HG03045 (cell line): ENCODE measurements around the gene CITED2.

Source experiments
- ATAC-seq: cut with Tn5 transposase; IDR thresholded peaks from one replicate; pipeline ENCODE4 v1.9.1; 2021; ENCODE audit warnings: mild to moderate bottlenecking, moderate library complexity; ENCODE audit not compliant: unreplicated experiment

The CITED2 gene

DNA sequence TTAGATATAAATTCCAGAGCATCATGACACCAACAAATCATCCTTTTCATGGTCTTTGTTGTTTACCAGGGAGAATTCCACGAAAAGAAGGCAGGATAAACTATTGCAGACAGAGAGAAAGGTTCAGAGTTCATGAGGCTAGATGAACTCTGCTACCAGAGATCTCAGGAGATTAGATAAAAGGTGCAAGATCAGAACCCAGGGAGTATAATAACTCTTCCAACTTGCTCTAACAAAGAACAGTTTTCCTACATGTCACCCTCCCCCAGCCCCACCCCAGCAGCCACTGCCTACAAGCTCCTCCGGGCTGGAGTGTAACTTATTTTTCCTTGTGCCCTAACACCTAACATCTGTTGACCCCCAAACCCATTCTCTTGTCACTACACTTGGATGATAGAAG is 13.9 kb upstream of the CITED2 start:
- no peak for ATAC-seq

DNA sequence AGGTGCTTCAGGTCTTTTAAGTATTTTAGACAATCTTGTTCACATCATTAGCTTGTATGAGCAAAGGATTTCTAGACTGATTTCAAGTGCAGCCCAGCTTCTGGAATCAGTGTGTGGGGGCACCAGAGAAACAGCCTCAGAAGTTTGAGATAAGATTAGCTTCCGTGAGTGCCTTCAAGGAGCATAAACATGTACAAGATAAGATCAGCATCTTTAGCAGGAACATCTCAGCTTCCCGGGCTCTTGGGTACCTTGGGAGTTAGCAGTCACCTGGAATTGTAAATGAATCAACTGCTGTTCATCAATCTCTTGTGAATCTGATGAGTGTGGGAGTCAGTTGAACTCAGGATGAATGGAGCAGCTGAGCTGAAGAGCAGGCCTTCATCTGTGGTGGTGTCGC is 12.0 kb upstream of the CITED2 start:
- no peak for ATAC-seq

DNA sequence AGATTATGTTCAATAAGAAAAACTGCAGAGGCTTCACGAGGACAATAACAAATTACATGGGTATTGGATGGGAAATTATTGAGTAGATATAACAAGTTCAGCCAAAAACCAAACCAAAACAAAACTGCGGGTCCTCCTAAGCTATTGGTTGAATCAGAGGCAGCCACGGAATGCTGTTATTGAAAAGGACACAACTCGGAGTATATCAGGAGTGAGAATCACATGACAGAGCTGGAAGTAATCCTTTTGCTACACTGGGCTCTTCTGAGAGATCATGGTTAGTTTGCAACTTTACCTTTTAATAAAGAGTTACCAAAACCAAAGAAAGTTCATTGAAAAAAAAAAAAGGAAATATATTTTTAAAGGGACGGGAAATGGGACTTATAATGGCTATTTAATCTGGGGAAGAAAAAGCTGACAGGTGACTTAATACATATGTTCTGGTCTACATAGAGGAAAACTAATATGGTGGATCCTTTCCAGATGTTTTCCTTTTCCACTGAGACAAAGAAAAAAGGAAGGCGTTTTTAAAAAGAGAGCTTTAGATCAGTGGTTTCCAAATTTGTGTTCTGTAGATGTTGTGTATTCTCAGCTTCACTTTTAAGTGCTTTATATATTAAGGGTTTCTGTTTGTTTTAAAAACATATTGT is 6.9 kb upstream of the CITED2 start:
- no peak for ATAC-seq

DNA sequence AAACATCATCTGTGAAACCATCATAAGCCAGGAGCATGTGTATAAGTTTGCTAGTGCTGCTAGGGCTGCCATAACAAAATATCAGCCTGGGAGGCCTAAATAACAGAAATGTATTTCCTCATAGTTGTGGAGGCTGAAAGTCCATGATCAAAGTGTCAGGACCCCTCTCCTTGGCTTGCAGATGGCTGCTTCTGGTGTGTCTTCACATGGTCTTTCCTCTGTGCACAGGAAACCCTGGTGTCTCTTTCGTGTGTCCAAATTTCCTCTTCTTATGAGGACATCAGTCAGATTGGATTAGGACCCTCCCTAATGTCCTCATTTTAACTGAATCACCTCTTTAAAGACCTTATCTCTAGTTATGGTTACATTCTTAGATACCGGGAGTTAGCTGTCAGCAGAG is 6.2 kb upstream of the CITED2 start:
- no peak for ATAC-seq

DNA sequence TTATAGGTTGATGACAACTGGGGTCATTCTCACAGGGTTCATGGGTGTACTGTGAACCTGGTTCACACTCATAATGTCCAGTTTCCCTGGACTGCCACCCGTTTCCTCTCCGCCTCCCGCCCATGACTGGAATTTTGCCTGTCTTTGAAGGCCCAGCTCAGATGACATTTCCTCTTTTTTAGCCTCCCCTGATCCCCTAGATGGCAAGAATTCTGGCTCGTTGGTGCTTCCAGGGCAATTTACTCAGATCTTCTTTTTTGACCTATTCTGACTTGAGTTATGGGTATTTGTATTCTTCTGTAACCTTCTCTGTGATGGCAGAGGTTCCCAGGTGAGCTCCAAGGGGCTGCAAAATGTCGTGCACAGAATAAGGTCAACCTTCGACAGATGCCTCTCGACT is 5.7 kb upstream of the CITED2 start:
- no peak for ATAC-seq

DNA sequence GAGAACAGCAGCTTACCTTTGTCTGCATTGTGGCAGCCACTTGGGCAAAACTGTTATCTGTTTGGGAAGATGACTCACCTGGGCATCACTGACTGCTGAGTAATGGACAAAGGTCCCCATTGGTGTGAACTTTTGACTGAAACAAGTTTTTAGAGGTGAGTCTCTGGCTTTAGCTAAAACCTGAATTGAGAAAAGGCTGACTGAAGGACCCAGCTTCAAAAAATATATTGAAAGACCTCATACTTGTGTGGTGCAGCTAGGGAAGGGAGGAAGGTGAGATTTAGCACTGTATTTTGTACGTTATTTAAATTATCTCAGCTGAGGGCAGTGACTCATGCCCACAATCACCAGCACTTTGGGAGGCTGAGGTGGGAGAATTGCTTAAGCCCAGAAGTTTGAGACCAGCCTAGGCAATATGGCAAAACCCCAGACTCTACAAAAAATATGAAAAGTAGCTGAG is 4.5 kb upstream of the CITED2 start:
- ATAC-seq = no peak

DNA sequence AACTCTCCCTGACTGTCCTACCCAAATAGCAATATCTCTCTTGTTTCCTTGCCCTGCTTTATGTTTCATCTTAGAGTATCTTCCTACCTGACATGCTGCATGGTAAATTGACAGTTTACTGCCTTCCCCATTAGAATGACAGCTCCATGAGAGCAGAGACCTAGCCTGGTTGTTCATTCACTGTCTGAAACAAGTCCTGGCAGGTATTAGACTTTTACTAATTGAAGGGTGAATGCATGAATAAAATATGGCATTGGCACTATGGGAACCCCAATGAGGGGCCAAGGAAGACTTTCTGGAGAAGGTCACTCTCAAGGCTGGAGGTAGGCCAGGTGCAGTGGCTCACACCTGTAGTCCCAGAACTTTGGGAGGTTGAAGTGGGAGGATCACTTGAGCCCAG is 3.8 kb upstream of the CITED2 start:
- no peak for ATAC-seq

DNA sequence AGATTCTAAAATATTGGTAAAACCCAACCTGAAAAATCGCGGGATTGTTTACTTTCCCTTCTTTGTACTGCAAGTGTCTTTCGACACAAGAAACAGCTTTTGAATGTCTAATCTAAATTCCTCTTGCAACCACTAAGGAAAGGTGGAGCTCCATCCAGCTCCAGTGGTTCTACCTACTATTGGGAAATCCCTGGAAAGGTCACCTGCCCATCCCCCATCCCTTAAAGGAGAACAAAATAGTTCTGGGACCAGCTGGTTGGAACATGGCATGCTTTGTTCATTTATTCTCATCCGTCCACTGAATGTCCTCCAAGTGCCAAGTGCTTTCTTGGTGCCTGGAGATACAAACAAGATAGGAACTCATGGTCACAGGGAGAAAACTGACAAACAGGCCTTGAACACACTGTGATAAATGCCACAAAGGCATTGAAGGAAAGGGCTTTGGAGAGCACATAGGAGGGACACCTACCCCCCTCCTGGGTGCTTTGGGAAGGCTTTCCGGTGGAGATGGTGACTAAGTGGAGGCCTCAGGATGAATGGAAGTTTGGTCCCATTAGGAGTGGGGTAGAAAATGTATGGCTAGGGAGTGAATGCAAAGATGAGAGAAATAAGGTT is 2.3 kb upstream of the CITED2 start:
- no peak for ATAC-seq

DNA sequence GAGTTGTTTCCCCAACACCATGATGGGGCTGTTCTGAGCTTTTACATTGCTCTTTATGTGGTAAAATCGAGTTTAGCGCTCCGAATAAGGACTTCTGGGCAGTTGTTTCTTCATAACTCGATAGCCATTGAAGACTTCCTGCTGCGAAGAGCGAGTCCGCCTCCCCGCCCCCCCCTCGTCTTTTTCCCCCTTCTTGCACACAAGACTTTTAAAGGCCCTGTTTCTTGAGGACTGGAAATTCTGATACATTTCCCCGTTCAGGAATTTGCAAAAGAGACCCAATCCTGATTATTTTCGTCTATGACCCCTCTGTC is 1.5 kb upstream of the CITED2 start:
- ATAC-seq = no peak

DNA sequence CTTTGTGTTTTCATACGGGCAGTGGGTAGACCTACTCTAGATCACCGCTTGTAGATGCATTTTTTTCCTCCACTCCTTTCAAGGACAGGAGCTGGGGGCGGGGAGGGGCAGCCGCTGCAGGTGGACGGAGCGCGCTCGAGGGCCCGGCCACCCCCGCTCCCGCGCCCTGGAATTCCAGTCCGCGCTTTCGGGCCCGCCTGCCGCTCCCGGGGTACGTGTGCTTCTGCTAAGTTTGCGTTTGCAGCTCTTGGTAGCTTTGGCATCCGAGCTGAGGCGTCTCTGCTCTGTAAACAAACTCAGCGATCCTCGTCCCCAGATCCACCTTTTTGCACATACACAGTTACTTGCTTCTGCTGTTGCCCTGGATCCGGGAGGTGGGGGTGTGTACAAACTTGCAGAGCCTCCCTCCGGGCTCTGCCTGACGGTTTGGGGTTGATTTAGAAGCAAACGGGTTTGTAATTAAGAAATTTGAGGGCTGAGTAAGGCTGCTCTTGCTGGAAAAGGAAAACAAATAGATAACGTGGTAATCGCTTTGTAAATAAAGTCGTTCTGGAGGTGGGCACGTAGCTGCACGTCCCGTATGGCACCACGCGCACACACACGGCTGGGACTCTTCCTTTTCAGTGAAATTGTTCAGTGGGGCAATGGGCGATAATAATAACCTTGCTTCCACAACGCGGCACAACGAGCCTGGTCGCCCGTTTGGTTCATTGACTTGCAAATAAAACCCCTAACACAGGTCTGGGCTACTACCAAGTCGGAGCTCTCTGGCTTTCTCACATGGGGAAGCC is 973 bp upstream of the CITED2 start:
- peak; percentile 61 for ATAC-seq

DNA sequence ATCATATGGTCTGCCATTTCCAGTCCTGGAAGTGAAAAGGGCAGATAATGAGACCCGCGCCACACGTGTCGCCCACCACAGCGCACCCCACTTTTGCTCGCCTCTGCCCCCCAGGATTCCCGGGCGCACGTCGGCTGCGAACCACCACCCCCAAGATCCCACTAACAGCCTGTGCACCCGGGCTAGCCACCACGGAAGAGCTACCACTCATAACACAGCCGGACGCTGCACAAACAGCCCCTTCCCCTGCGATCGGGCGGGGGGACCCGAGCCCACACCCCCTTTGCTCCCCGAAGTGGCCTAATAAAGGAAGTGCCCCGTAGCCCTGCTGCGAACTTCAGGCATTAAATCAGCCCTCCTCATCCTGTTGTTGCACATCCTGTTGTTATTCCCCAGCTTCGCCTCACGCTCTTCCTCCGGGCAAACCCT is 506 bp downstream of the CITED2 start:
- peak; percentile 1 for ATAC-seq

DNA sequence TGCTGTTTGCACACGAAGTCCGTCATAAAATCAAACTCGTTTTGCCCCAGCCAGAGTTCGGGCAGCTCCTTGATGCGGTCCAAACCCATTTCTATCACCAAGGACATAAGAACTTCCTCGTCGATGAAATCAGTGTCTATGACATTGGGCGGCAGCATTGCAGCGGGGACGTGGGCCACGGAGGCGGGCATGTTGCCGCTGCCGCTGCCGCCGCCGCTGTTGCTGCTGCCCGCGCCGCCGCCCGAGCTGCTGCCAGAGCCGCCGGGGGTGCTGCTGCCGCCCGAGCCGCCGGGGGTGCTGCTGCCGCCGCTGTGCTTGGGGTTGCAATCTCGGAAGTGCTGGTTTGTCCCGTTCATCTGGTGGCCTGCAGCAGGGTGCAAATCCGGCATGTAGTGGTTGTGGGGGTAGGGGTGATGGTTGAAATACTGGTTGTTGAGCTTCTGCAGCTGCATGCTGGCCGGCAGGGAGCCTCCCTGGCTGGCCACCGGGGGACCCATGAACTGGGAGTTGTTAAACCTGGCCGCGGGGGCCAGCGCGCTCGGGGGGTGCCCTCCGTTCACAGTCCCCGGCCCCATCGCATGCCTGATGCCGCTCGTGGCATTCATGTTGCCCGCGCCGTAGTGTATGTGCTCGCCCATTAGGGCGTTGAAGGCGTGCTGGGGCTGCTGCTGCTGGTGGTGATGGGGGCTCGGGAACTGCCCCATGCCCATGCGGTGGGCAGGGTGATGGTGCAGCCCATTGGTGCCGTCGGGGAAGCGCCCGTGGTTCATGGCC is 1.1 kb downstream of the CITED2 start:
- peak; percentile 16 for ATAC-seq

DNA sequence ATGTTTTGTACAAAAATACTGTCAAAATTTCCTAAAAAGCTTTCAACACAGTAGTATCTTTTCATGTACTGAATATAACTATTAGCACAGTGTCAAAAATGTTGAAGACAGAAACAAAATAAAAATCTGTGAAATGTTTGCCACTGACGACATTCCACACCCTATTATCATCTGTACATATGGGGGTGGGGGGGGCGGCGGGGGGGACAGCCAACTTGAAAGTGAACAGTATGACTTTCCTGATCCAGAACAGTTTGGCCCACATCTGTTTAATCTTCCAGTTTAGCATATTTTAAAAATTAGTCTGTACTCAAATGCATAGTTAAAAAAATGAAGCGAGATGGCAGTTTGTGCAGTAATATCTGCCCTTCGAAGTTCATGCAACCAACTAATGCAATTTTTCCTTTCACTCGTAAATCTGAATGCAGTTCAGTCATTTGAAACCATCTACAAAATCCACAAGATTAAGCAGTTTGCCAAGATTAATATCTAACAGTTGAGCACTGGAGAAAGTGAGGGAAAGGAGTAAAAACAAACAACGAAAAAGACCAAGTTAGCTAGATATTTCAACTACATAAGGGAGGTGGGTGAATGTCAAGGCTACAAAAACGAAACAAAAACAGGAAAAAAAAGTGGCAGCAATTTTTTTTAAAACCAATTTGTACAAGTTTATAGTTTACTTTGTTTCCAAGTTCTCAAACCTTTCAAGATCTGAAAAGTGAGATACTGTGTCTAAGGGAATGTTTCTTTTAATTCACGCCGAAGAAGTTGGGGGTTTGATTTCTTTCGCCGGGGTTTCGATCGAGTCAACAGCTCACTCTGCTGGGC is 1.9 kb downstream of the CITED2 start:
- ATAC-seq = no peak

DNA sequence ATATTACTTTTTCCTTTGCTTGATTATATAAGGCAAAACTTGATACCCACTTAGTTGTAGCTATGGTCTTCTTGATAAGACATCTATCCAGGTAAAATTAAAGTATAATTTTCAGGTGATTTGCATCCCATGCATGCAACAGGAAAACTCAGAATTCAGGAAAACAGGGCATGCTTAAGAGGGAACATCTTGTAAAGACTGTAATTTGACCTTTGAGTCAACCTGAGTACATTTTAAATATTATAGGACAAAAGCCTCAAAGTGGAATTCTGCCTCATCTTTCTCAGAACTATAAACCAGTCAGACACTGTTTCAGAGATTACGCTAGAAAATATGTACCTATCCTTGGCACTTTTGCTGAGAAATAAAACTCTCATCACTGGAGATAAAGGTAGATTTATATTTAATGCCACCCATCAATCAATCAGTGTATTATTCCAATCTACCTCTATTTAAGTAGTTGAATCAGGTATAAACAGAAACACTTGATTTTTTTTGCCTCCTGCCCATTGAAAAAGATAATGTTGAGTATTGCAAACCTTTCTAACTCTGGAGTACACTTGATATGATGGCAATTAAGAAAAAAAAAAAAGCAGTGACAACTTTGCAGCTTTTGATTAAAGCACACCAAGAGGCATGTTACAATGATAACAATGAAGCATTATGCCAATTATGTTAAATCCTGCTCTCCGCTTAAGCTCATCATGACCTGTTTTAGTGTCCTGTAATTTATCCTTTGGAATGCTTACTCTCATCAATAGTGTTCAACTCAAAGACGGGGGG is 2.8 kb downstream of the CITED2 start:
- ATAC-seq = no peak

DNA sequence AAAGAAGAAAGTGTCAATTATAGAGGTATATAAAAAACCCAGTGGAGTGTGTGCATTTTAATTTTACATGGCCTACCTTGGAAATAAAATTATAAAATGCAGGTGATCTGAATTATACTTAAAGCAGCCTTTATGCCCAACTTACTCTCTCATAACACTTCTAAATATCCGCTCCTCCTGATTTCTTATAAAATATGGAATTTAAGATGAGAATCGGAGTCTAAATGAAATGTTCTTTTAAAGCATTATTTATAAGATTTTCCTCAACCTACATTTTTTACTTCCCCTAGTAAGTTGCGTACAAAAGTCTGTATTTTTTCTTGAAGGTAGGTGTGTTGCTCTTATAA is 3.5 kb downstream of the CITED2 start:
- ATAC-seq = no peak

DNA sequence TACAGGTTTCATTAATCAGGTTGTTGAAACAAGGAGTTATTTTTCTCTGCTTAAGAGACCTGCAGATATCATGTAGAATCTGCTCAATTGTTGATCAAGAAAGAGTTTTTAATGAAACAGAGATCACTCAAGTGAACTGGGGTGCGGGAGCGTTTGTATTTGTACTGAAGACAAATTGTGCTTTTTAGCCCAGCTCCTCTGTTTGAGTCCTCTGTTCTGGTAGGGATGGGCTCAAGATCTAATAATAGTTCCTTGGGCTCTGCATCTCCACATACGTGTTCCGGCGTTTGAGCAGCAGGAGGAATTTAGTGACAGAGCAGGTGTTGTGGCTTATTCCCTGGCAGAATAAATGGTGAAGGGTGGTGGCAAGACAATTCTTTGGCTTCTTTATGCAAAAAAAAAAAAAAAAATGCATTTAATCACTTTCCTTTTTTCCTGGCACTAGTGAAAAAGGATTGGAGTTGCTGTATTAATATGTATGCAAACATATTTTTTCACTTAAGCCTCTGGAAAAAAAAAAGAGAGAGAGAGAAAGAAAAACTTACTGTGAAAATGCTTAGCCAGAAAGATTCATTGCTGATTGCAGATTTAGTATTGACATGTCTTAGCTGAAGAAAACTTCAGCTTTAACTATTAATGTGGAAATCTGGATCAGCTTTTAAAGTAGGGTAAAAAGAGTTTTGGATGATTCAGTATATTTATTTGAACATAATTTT is 4.0 kb downstream of the CITED2 start:
- no peak for ATAC-seq

DNA sequence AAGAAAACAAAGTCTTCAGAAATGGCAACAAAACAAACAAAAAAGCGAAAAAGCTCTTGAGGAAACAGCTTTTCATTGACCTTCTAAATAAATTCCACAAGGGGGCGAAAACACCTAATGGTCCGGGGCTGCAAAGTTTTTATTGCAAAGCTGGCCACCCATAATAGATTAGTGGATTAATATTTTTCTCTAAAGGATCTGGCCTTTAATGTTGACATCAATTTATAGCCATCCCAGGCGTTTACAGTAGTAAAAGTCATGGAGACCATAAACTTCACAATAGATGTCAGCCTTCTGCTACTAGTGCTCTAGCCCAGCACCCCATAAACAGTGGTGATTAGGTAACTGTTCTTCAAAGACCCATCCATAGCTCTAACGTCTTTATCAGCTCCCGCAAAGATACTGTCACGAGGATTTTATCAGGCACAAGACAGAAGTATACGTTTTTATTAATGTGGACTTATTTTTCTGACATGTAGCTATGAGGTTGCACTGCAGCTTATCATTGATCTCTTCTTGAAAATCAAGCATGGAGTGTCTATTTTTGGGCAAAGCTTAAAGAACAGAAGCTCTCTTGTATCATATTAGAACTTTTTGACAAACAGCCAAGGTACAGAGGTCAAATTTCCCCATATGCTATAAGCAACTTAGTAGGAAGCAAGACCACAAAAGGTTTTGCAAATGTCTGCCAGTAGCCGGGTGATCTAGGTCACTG is 4.7 kb downstream of the CITED2 start:
- no peak for ATAC-seq

DNA sequence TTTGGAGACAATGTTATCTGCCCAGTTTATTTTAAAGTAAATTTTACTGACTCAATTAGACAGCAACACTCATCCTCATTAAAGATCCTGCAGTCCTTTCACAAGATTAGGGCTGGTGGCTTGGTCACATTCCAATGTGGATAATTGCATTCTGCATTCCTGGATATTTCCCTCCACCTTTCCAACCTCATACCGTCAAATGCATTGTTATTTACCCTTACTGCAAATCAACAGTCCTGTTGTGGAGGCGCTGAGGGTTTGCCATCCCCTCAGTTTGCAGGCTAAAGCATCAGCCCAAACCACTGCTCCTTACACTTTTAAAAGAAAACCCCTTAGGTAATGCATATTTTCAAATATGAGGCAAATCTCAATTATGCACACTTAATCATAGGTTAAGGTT is 5.4 kb downstream of the CITED2 start:
- no peak for ATAC-seq

DNA sequence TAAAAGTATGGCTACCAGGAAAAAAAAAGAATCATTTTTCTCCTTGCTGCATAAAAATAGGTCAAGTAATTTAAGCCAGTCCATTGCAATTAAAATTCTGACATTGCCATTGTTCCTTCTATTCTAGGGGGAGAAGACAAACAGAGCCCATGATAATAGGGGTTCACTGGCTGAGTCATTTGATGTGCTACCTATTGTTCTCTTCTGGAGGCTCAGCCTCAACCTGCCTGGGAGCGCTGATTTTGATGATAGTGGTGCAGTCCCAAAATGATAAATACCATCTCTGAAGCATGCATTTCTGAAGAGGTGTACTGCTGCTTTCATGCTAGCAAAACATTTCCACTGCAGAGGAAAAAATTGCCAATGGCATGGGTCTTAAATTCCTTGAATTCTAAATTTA is 5.8 kb downstream of the CITED2 start:
- no peak for ATAC-seq
